Neutrophil (primary cell): ENCODE data around the gene RNF157.

ENCODE experiments used
- H3K27ac ChIP-seq: fragments of 200-600 bp; sonication (generic); 2 replicates; pipeline ENCODE4 v1.5.1; 2016; ENCODE audit warnings: mild to moderate bottlenecking, moderate library complexity
- H3K27me3 ChIP-seq: fragments of 200-600 bp; sonication (generic); 2 replicates; pipeline ENCODE4 v1.6.0; 2016; ENCODE audit warnings: mild to moderate bottlenecking
- H3K36me3 ChIP-seq: fragments of 200-600 bp; sonication (generic); 2 replicates; pipeline ENCODE4 v1.5.1; 2017
- H3K4me1 ChIP-seq, 2 experiments: fragments of 200-600 bp in 1 of 2; sonication (generic) in 1 of 2; 1 replicate in 1 of 2; 2 replicates in 1 of 2; pipeline versions ENCODE4 v1.5.1 to v1.6.1; 2013 to 2016; ENCODE audit warnings: low read depth in 1 of 2, low read length in 1 of 2, mild to moderate bottlenecking in 1 of 2, moderate library complexity in 1 of 2; ENCODE audit not compliant: control insufficient read depth in 1 of 2, insufficient read depth in 1 of 2
- H3K4me3 ChIP-seq, 2 experiments: fragments of 200-600 bp in 1 of 2; sonication (generic) in 1 of 2; 1 replicate in 1 of 2; 2 replicates in 1 of 2; pipeline ENCODE4 v1.5.1; 2013 to 2016; ENCODE audit warnings: low read depth in 1 of 2, low read length in 1 of 2, mild to moderate bottlenecking in 1 of 2, moderate library complexity in 1 of 2
- H3K9me3 ChIP-seq: fragments of 200-600 bp; sonication (generic); 2 replicates; pipeline ENCODE4 v1.5.1; 2016
- TF ChIP-seq, protein P1 (sequence below): fragments of 200-600 bp; sonication (generic); IDR thresholded peaks from 2 replicates; pipeline ENCODE4 v1.5.1; 2016; ENCODE audit warnings: antibody characterized with exemption

RNF157 gene

DNA sequence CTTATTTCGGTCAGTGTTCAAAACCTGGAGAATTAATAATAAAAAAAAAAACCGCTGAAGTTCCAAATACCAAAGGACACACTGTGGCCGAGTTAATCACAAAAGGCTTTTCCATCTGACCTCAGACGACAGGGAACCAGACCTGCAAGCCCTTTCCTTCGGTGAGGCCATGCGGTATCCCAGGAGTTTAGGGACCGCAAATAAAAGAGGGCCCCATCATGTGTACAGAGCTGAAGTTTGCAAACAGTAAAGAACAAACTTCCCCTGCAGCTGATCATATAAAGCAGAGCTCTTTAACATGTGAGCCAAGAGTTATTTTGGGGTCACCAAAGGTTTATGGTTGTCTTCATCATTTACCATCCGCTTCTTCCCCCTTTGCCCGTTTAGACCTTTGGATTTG, 66.3 kb downstream of the RNF157 start:
- TF ChIP-seq, protein P1, sequence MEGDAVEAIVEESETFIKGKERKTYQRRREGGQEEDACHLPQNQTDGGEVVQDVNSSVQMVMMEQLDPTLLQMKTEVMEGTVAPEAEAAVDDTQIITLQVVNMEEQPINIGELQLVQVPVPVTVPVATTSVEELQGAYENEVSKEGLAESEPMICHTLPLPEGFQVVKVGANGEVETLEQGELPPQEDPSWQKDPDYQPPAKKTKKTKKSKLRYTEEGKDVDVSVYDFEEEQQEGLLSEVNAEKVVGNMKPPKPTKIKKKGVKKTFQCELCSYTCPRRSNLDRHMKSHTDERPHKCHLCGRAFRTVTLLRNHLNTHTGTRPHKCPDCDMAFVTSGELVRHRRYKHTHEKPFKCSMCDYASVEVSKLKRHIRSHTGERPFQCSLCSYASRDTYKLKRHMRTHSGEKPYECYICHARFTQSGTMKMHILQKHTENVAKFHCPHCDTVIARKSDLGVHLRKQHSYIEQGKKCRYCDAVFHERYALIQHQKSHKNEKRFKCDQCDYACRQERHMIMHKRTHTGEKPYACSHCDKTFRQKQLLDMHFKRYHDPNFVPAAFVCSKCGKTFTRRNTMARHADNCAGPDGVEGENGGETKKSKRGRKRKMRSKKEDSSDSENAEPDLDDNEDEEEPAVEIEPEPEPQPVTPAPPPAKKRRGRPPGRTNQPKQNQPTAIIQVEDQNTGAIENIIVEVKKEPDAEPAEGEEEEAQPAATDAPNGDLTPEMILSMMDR: no peak
- no peaks in the 10 kb centered on the region for H3K27me3 ChIP-seq
- no peaks in the 10 kb centered on the region for H3K9me3 ChIP-seq

DNA sequence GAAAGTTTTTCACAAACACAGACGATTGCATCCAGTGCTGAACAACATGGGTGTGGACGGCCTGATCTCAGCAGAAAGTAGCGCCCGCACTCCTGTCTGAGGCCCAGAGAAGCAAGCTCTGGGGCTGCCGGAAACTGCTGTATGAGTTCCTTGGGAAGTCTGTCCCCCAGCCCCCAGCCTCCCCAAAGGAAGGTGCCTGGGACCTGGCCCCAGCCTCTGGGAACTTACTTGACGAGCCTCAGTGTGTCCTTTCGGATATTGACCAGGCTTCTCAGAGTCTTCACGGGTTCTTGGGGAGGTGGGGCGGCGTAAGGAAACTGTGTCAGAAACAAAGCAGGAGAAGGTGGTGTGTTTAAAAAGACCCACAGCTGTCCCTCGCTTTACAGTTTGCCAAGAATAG, 66.8 kb downstream of the RNF157 start:
- no peak overlapping the region for H3K27ac ChIP-seq
- no peak overlapping the region for H3K4me3 ChIP-seq
- no peaks in the 10 kb centered on the region for H3K27me3 ChIP-seq
- H3K36me3 ChIP-seq: no peaks in the 10 kb centered on the region
- TF ChIP-seq, protein P1: no peak
- H3K4me1 ChIP-seq: no peaks in the 10 kb centered on the region
- H3K9me3 ChIP-seq: no peaks in the 10 kb centered on the region

More for the DNA sequence above, 66.3 kb downstream of the RNF157 start:
- no peaks in the 10 kb centered on the region for H3K4me1 ChIP-seq
- no peak overlapping the region for H3K27ac ChIP-seq
- no peaks in the 10 kb centered on the region for H3K36me3 ChIP-seq
- no peak overlapping the region for H3K4me3 ChIP-seq

DNA sequence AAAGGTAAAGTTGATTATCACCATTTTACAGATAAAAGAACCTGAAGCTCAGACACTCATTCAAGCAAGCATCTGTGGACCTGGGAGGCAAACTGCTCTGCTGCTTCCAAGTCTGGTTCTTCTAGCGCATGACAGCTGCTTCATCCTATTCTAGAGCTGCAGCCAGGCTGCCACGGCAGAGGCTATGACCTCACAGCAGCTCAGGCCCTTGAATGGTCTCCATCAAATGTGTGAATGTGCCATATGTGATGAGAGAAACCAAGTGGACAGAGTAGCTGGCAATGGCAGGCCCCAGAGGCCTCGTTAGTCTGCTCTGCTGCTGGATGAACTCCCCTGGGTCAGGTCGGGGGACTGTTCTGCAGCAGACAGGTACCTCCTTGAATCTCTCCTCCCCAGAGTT, 68.6 kb downstream of the RNF157 start:
- no peak overlapping the region for H3K4me3 ChIP-seq
- H3K27ac ChIP-seq: no peak overlapping the region
- H3K9me3 ChIP-seq: no peaks in the 10 kb centered on the region
- TF ChIP-seq, protein P1: no peak
- H3K27me3 ChIP-seq: no peaks in the 10 kb centered on the region
- H3K36me3 ChIP-seq: no peaks in the 10 kb centered on the region
- no peaks in the 10 kb centered on the region for H3K4me1 ChIP-seq

DNA sequence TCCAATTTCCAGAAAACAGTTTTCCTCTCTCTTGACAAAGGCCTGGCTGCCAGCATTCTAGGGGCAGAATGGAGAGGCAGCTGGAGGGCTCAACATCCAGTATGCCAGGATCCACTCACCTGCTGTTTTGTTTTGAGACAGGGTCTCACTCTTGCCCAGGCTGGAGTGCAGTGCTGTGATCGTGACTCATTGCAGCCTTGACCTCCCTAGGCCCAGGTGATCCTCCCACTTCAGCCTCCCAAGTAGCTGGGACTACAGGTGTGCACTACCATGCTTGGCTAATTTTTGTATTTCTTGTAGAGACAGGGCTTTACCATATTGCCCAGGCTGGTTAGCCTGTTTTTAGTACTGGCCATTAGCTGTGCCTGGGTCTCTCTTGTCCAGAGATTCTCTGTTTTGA, 70.2 kb downstream of the RNF157 start:
- TF ChIP-seq, protein P1: no peak
- Histone ChIP-seq H3K4me1 (no peaks in the 10 kb centered on the region), H3K27me3 (no peaks in the 10 kb centered on the region), H3K36me3 (no peaks in the 10 kb centered on the region), H3K9me3 (no peaks in the 10 kb centered on the region), H3K27ac (no peak overlapping the region), H3K4me3 (no peak overlapping the region)

DNA sequence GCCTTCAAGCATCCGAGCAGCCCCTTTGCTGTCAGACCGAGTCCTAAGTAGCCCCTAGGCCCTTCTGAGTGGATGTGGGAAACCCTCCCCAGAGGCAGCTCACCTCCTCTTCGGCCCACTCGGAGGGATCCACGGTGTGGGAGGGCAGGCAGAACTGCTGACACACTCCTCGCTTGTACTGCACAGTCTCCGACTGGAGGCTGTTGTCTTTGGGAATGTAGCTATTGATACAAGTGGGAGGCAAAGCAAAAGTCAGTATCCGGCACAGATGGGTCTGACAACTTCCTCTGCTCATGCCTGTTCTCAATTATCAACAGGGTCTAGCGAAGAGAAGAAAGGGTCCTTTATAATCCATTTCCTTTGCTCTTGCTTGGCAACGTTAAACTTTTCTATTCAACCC, 73.4 kb downstream of the RNF157 start:
- TF ChIP-seq, protein P1: no peak
- no peaks in the 10 kb centered on the region for H3K9me3 ChIP-seq
- H3K27me3 ChIP-seq: no peaks in the 10 kb centered on the region
- no peaks in the 10 kb centered on the region for H3K4me1 ChIP-seq
- H3K4me3 ChIP-seq: no peak overlapping the region
- H3K36me3 ChIP-seq: no peaks in the 10 kb centered on the region
- H3K27ac ChIP-seq: no peak overlapping the region

DNA sequence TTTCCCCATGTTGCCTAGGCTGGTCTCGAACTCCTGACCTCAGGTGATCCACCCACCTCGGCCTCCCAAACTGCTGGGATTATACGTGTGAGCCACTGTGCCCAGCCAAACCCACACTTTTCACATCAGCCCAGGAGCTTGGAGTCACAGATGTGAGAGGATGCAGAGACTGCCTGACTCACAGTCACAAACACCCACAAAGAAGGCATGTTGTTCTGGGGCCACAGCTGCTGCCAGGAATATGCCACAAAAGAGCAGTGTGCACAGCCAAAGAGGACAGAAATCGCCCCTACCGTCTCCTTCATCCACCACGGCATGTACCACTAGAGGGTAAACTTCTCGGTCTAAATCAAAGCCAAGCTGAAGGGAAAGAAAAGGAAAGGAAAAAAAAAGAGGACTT, 74.1 kb downstream of the RNF157 start:
- TF ChIP-seq, protein P1: no peak
- Histone ChIP-seq H3K4me1 (no peaks in the 10 kb centered on the region), H3K27ac (no peak overlapping the region), H3K4me3 (no peak overlapping the region), H3K27me3 (no peaks in the 10 kb centered on the region), H3K36me3 (no peaks in the 10 kb centered on the region), H3K9me3 (no peaks in the 10 kb centered on the region)
